Peyer's patch (tissue), 4 donors: ENCODE results near the gene UNC5A. TPM values are rescaled to one million over a fixed set of nuclear protein-coding genes. Genes with fewer than 3 reads are reported as not detected.
A peak's percentile ranks its signal among the peaks of the same experiment; 100 is the strongest.

ENCODE experiments used
- DNase-seq, 3 donors: peaks; one replicate each; pipeline ENCODE4 v3.0.0-alpha.2; 2017 to 2019
- H3K27ac ChIP-seq, 4 donors: fragments of 200-600 bp; sonication (generic); one replicate each; pipeline ENCODE4 v1.5.1; 2016 to 2019
- H3K27me3 ChIP-seq, 2 donors: fragments of 200-600 bp; sonication (generic); one replicate each; pipeline ENCODE4 v1.5.1; 2019
- H3K36me3 ChIP-seq, 3 donors: fragments of 200-600 bp; sonication (generic); one replicate each; pipeline ENCODE4 v1.5.1; 2016 to 2019
- H3K4me1 ChIP-seq, 4 donors: fragments of 200-600 bp; sonication (generic); one replicate each; pipeline ENCODE4 v1.5.1; 2016 to 2019
- H3K4me3 ChIP-seq, 4 donors: fragments of 200-600 bp; sonication (generic); 1 replicate in 3 of 4; 2 replicates in 1 of 4; pipeline ENCODE4 v1.5.1; 2016 to 2019; ENCODE audit warnings: mild to moderate bottlenecking in 1 of 4
- H3K9me3 ChIP-seq, 4 donors: fragments of 200-600 bp; sonication (generic); one replicate each; pipeline ENCODE4 v1.5.1; 2016 to 2019; ENCODE audit warnings: mild to moderate bottlenecking in 1 of 4
- CTCF ChIP-seq, 6 experiments: fragments of 450-650 bp in 4 of 6; fragments of 200-600 bp in 2 of 6; sonication (generic) in 1 of 6; IDR thresholded peaks; one replicate each; pipeline ENCODE4 v1.5.1; 2017 to 2019; ENCODE audit warnings: antibody characterized with exemption in 6 of 6, mild to moderate bottlenecking in 3 of 6, moderate library complexity in 1 of 6
- POLR2A ChIP-seq, 2 donors: fragments of 450-650 bp; IDR thresholded peaks; one replicate each; pipeline ENCODE4 v1.5.1; 2017; ENCODE audit warnings: antibody characterized with exemption in 2 of 2, mild to moderate bottlenecking in 2 of 2, moderate library complexity in 2 of 2
- total RNA-seq, 4 donors: library from RNA; depleted of rRNA; stranded (reverse); fragments of >200 nt; gene quantifications; one replicate each; pipeline ENCODE4 v1.1.0, GENCODE V29; 2016

Gene UNC5A
- total RNA-seq: under 1 TPM in 1 of 4 donors, not detected in 3; 0.18 TPM

GRCh38 chr5:176810081-176810597 lies at the start of gene UNC5A:
Gene UNC5A, plus strand, starts transcription at chr5:176810559. Its CDS starts 192 bp downstream, at chr5:176810751.
- Histone ChIP-seq H3K9me3 (peaks cover 0 to 5% (median 0%) of the 10 kb centered on the region in 4 donors), H3K27ac (no peak within 1 kb of the TSS), H3K4me1 (peaks cover 0 to 19% (median 7%) of the 10 kb centered on the region in 4 donors), H3K27me3 (peaks cover 0 to 22% of the 10 kb centered on the region in 2 donors), H3K36me3 (no peaks in the 10 kb centered on the region), H3K4me3 (peak within 1 kb of the TSS in 3 of 4 donors; percentile 21 to 45 (median 37))
- DNase-seq: no peak
- no peak for TF ChIP-seq CTCF (IDR thresholded peaks at IDR 0.05)
- no peak for TF ChIP-seq POLR2A (IDR thresholded peaks at IDR 0.05)

GRCh38 chr5:176761755-176762154 lies 48.6 kb upstream of the UNC5A start:
- H3K4me3 ChIP-seq: no peak overlapping the region
- TF ChIP-seq POLR2A (IDR thresholded peaks at IDR 0.05) (no peak), CTCF (IDR thresholded peaks at IDR 0.05) (no peak)
- no peaks in the 10 kb centered on the region for H3K27me3 ChIP-seq
- H3K4me1 ChIP-seq: no peaks in the 10 kb centered on the region
- H3K27ac ChIP-seq: no peak overlapping the region
- no peaks in the 10 kb centered on the region for H3K9me3 ChIP-seq
- no peaks in the 10 kb centered on the region for H3K36me3 ChIP-seq
- DNase-seq: no peak

- Histone ChIP-seq H3K4me3 (no peak overlapping the region), H3K4me1 (no peaks in the 10 kb centered on the region), H3K9me3 (no peaks in the 10 kb centered on the region), H3K27me3 (no peaks in the 10 kb centered on the region), H3K36me3 (no peaks in the 10 kb centered on the region), H3K27ac (no peak overlapping the region)
- no peak for DNase-seq
- no peak for TF ChIP-seq POLR2A (IDR thresholded peaks at IDR 0.05)
- TF ChIP-seq CTCF (IDR thresholded peaks at IDR 0.05): no peak
Measured at GRCh38 chr5:176762489-176762888, 47.9 kb upstream of the UNC5A start.

GRCh38 chr5:176765687-176766086 lies 44.7 kb upstream of the UNC5A start:
- no peaks in the 10 kb centered on the region for H3K9me3 ChIP-seq
- no peak for DNase-seq
- H3K4me3 ChIP-seq: no peak overlapping the region
- no peaks in the 10 kb centered on the region for H3K4me1 ChIP-seq
- no peaks in the 10 kb centered on the region for H3K27me3 ChIP-seq
- no peak overlapping the region for H3K27ac ChIP-seq
- no peaks in the 10 kb centered on the region for H3K36me3 ChIP-seq
- no peak for TF ChIP-seq POLR2A (IDR thresholded peaks at IDR 0.05)
- TF ChIP-seq CTCF (IDR thresholded peaks at IDR 0.05): no peak

GRCh38 chr5:176768174-176768970 lies 42.0 kb upstream of the UNC5A start:
- peak in 2 of 3 donors; percentile 6 to 10 for DNase-seq
- Histone ChIP-seq H3K4me1 (no peaks in the 10 kb centered on the region), H3K9me3 (no peaks in the 10 kb centered on the region), H3K36me3 (no peaks in the 10 kb centered on the region), H3K27ac (no peak overlapping the region), H3K27me3 (no peaks in the 10 kb centered on the region), H3K4me3 (no peak overlapping the region)
- no peak for TF ChIP-seq POLR2A (IDR thresholded peaks at IDR 0.05)
- TF ChIP-seq CTCF (IDR thresholded peaks at IDR 0.05): no peak
